ENCODE results near the gene TMEM14B. TPM values are rescaled to one million over a fixed set of nuclear protein-coding genes. Genes with fewer than 3 reads are reported as not detected.
"Not testable (repeated sequence)": the region's sequence is repeated elsewhere in the genome, so short reads cannot be mapped to it uniquely, and the experiment has no call there.

TMEM14B gene
- polyA plus RNA-seq, 2 of the 4 experiments (the other 2 are of a cell fraction): 121 to 177 TPM

DNA sequence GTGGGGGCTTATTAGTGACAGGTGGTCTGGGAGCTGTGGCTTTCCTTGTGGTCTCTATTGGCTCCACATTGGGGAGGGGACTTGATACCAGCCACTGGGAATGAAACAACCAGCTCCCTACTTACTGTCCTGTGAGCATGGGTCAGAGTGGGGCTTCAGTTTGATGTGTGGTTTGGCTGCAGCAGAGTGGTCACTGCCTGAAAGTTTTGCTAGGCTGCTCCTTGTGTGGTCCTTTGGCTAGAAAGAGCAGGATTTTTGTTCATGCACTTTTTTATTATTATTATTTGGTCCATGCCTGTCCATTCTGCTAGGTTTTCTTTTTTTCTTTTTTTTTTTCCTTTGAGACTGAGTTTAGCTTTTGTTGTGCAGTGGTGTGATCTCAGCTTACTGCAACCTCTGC lies 7.5 kb upstream of the TMEM14B start:
- peaks cover 15% of the 10 kb centered on the region for H3K4me1 ChIP-seq
- POLR2A ChIA-PET: no interaction called here
- no peak overlapping the region for H3K4me3 ChIP-seq
- H3K4me2 ChIP-seq: no peak overlapping the region
- no peak for TF ChIP-seq HOXA7 (CRISPR knock-in tag; IDR thresholded peaks at IDR 0.05)
- TF ChIP-seq RAD21 (conservative IDR thresholded peaks at IDR 0.05 in 1 of 2, IDR thresholded peaks at IDR 0.05 in 1 of 2): no peak
- no peak for TF ChIP-seq PHF8 (IDR thresholded peaks at IDR 0.05; ENCODE audit: borderline replicate concordance, low read depth)
- TF ChIP-seq POLR2AphosphoS2 (conservative IDR thresholded peaks at IDR 0.05; ENCODE audit: low read length): no peak
- no peak for TF ChIP-seq TFCP2L1 (CRISPR knock-in tag; IDR thresholded peaks at IDR 0.05)
- TF ChIP-seq, protein P1, sequence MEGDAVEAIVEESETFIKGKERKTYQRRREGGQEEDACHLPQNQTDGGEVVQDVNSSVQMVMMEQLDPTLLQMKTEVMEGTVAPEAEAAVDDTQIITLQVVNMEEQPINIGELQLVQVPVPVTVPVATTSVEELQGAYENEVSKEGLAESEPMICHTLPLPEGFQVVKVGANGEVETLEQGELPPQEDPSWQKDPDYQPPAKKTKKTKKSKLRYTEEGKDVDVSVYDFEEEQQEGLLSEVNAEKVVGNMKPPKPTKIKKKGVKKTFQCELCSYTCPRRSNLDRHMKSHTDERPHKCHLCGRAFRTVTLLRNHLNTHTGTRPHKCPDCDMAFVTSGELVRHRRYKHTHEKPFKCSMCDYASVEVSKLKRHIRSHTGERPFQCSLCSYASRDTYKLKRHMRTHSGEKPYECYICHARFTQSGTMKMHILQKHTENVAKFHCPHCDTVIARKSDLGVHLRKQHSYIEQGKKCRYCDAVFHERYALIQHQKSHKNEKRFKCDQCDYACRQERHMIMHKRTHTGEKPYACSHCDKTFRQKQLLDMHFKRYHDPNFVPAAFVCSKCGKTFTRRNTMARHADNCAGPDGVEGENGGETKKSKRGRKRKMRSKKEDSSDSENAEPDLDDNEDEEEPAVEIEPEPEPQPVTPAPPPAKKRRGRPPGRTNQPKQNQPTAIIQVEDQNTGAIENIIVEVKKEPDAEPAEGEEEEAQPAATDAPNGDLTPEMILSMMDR (IDR thresholded peaks at IDR 0.05): no peak
- no peak for TF ChIP-seq MYC (IDR thresholded peaks at IDR 0.05; ENCODE audit: borderline replicate concordance, low read length)
- TF ChIP-seq POLR2A (IDR thresholded peaks at IDR 0.05; ENCODE audit: low read length): no peak
- no peak for TF ChIP-seq MAZ (IDR thresholded peaks at IDR 0.05; ENCODE audit: borderline replicate concordance, low read depth, low read length)
- TF ChIP-seq ZNF302 (CRISPR knock-in tag; IDR thresholded peaks at IDR 0.05): no peak
- no peak for TF ChIP-seq EHF (CRISPR knock-in tag; IDR thresholded peaks at IDR 0.05)
- TF ChIP-seq FOSL2 (IDR thresholded peaks at IDR 0.05): no peak
- TF ChIP-seq FOSL2 (CRISPR knock-in tag; IDR thresholded peaks at IDR 0.05): no peak
- TF ChIP-seq FOSB (CRISPR knock-in tag; IDR thresholded peaks at IDR 0.05): no peak
- CTCF ChIA-PET: no interaction called here
- ATAC-seq (no peak), DNase-seq (ENCODE audit: low read depth in 1 of 2, low spot score in 1 of 2) (no peak), FAIRE-seq (no peak)
- no peaks in the 10 kb centered on the region for H3K9me3 ChIP-seq
- H3K27ac ChIP-seq: 0 out of 6 replicates have a peak overlapping the region, but pooled peaks of 1 of the 2 experiments have one; percentile 0

DNA sequence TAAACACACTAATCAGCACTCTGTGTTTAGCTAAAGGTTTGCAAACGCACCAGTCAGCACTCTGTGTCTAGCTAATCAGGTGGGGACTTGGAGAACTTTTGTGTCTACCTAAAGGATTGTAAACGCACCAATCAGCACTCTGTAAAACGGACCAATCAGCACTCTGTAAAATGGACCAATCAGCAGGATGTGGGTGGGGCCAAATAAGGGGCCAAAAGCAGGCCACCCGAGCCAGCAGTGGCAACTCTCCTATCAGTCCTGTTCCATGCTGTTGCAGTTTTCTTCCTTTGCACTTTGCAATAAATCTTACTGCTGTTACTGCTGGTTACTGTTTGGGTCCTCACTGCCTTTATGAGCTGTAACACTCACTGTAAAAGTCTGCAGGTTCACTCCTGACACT lies 6.0 kb upstream of the TMEM14B start:
- TF ChIP-seq MAFK (IDR thresholded peaks at IDR 0.05; ENCODE audit: partially characterized antibody): peak; percentile 38
- not testable (repeated sequence) for H3K4me1 ChIP-seq; H3K9me3 ChIP-seq; H3K4me3 ChIP-seq; FAIRE-seq; H3K27ac ChIP-seq; DNase-seq (ENCODE audit: low read depth in 1 of 2, low spot score in 1 of 2); ATAC-seq; H3K4me2 ChIP-seq
- POLR2A ChIA-PET: interaction anchor here (1.2 kb wide), 1 partner anchor 19 kb away, joined by 4 read pairs; the partner anchor contains the start of gene TMEM14C
- CTCF ChIA-PET: interaction anchor here (1.0 kb wide), 1 partner anchor 60 kb away, joined by 5 read pairs; no protein-coding TSS in a partner anchor
- WGBS (ENCODE audit: missing lambda C conversion rate): 90% methylated on average over 4 of the region's 4 CpGs

DNA sequence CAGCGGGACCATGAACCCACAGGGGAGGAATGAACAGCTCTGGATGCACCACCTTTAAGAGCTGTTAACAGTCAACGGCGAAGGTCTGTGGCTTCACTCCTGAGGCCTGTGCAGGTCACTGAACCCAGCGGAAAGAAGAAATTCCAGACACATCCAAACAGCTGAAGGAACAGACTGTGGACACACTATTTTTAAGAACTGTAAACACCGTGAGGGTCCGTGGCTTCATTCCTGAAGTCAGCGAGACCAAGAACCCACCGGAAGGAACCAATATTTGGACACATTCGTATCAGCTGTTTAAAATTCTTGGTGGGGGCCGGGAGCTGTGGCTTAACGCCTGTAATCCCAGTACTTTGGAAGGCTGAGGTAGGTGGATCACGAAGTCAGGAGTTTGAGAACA lies 5.4 kb upstream of the TMEM14B start:
- FAIRE-seq: no peak
- H3K4me3 ChIP-seq: no peak overlapping the region
- H3K9me3 ChIP-seq: no peaks in the 10 kb centered on the region
- WGBS (ENCODE audit: missing lambda C conversion rate): 96% methylated on average over 12 of the region's 12 CpGs
- ChIA-PET POLR2A (interaction anchor here (0.9 to 1.2 kb wide), 2 partner anchors 19 to 20 kb away, joined by 4 read pairs; partner anchors contain the start of gene TMEM14C), CTCF (interaction anchor here (1.0 to 1.5 kb wide), 2 partner anchors 18 to 60 kb away, joined by 4 to 5 read pairs; no protein-coding TSS in a partner anchor)
- H3K27ac ChIP-seq: no peak overlapping the region
- no peak for DNase-seq (ENCODE audit: low read depth in 1 of 2, low spot score in 1 of 2)
- H3K4me1 ChIP-seq: peaks cover 12% of the 10 kb centered on the region; the same call in 2 of the 3 replicates
- ATAC-seq: no peak
- no peak overlapping the region for H3K4me2 ChIP-seq
- TF ChIP-seq, protein P2, sequence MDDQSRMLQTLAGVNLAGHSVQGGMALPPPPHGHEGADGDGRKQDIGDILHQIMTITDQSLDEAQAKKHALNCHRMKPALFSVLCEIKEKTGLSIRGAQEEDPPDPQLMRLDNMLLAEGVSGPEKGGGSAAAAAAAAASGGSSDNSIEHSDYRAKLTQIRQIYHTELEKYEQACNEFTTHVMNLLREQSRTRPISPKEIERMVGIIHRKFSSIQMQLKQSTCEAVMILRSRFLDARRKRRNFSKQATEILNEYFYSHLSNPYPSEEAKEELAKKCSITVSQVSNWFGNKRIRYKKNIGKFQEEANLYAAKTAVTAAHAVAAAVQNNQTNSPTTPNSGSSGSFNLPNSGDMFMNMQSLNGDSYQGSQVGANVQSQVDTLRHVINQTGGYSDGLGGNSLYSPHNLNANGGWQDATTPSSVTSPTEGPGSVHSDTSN (IDR thresholded peaks at IDR 0.05): no peak
- TF ChIP-seq HDAC2 (IDR thresholded peaks at IDR 0.05) (no peak), EHMT2 (IDR thresholded peaks at IDR 0.05; ENCODE audit: low read depth) (no peak), SREBF2 (IDR thresholded peaks at IDR 0.05) (no peak)

DNA sequence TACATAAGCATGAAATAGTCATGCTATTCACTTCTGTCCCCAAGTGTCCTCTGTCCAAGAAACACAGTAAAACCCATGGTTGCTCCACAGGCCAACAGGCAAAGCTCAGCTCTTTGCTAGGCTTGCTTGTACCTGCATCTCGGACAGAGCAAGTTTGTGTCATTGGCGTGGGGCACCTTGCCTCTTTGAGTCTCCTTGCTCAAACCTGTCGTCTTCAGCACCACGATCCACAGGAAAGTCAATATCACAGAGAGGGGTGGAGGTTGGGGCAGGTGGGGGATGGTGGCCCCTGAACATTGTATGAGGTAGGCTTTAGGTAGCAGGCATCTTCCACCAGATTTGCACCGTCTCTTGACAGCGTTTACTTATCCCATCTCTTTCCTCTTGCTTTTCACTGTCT lies 4.1 kb upstream of the TMEM14B start:
- POLR2A ChIA-PET: no interaction called here
- Histone ChIP-seq H3K9me3 (no peaks in the 10 kb centered on the region), H3K4me2 (no peak overlapping the region), H3K4me3 (no peak overlapping the region), H3K27ac (no peak overlapping the region), H3K4me1 (peaks cover 7% of the 10 kb centered on the region; the same call in 2 of the 3 replicates)
- ATAC-seq (no peak), FAIRE-seq (no peak), DNase-seq (ENCODE audit: low read depth in 1 of 2, low spot score in 1 of 2) (no peak)
- WGBS (ENCODE audit: missing lambda C conversion rate): 89% methylated on average over 5 of the region's 6 CpGs
- CTCF ChIA-PET: interaction anchor here (1.5 kb wide), 1 partner anchor 16 kb away, joined by 4 read pairs; no protein-coding TSS in a partner anchor
- TF ChIP-seq FOSB (CRISPR knock-in tag; IDR thresholded peaks at IDR 0.05) (no peak), ZNF302 (CRISPR knock-in tag; IDR thresholded peaks at IDR 0.05) (no peak), RCOR1 (IDR thresholded peaks at IDR 0.05; ENCODE audit: low read depth, low read length) (no peak), MAFK (IDR thresholded peaks at IDR 0.05; ENCODE audit: partially characterized antibody) (no peak), RARB (CRISPR knock-in tag; IDR thresholded peaks at IDR 0.05) (no peak), FOXS1 (CRISPR knock-in tag; IDR thresholded peaks at IDR 0.05) (no peak)
- TF ChIP-seq, protein P3, sequence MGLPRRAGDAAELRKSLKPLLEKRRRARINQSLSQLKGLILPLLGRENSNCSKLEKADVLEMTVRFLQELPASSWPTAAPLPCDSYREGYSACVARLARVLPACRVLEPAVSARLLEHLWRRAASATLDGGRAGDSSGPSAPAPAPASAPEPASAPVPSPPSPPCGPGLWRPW (IDR thresholded peaks at IDR 0.05): no peak
- TF ChIP-seq, protein P4, sequence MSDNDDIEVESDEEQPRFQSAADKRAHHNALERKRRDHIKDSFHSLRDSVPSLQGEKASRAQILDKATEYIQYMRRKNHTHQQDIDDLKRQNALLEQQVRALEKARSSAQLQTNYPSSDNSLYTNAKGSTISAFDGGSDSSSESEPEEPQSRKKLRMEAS (IDR thresholded peaks at IDR 0.05): no peak
